Kidney (tissue), 14 donors: ENCODE results near the gene ASCC3. TPM values are rescaled to one million over a fixed set of nuclear protein-coding genes. Genes with fewer than 3 reads are reported as not detected.

Source experiments
- DNase-seq, 5 donors: peaks; one replicate each; pipeline ENCODE4 v3.0.0-alpha.2; 2013 to 2020
- FAIRE-seq: peaks from 2 replicates; lab custom pipeline; 2012; peaks lifted over from hg19 to GRCh38; lab: Jason Lieb, UNC
- H3K27ac ChIP-seq, 2 donors: one replicate each; pipeline ENCODE4 v1.7.0; 2013; ENCODE audit warnings: low read depth in 2 of 2, low read length in 2 of 2, inconsistent platforms in 1 of 2
- H3K27me3 ChIP-seq: one replicate; pipeline ENCODE4 v1.7.1; 2013; ENCODE audit warnings: low read length, inconsistent platforms; ENCODE audit not compliant: control insufficient read depth, insufficient read depth
- H3K36me3 ChIP-seq, 3 donors: one replicate each; pipeline versions ENCODE4 v1.7.0 to v1.7.1; 2013; ENCODE audit warnings: low read length in 3 of 3, control low read depth in 1 of 3, inconsistent platforms in 1 of 3; ENCODE audit not compliant: insufficient read depth in 3 of 3, control insufficient read depth in 2 of 3
- H3K4me1 ChIP-seq, 3 donors: one replicate each; pipeline versions ENCODE4 v1.7.0 to v1.7.1; 2013; ENCODE audit warnings: low read length in 3 of 3, inconsistent platforms in 1 of 3, low read depth in 1 of 3; ENCODE audit not compliant: control insufficient read depth in 2 of 3, insufficient read depth in 2 of 3
- H3K4me3 ChIP-seq, 3 donors: one replicate each; pipeline versions ENCODE4 v1.7.0 to v1.8.1; 2013; ENCODE audit warnings: low read length in 3 of 3, control low read depth in 1 of 3, inconsistent platforms in 1 of 3
- H3K9ac ChIP-seq, 3 donors: one replicate each; pipeline versions ENCODE4 v1.7.0 to v1.7.1; 2013; ENCODE audit warnings: low read length in 3 of 3, control low read depth in 1 of 3, inconsistent platforms in 1 of 3
- H3K9me3 ChIP-seq, 3 donors: one replicate each; pipeline versions ENCODE4 v1.7.0 to v1.7.1; 2013; ENCODE audit warnings: low read length in 3 of 3, control low read depth in 1 of 3, inconsistent platforms in 1 of 3; ENCODE audit not compliant: control insufficient read depth in 2 of 3, insufficient read depth in 1 of 3
- intact Hi-C: fragments of 100-400 bp; cut with DNase I; formaldehyde crosslinking; loops from one replicate; pipeline ENCODE4 v1.11.1; 2022
- polyA plus RNA-seq: library from polyadenylated mRNA; stranded (reverse); fragments of 350-450 nt; fragmentation: Illumina TruSeq; extraction: RNeasy Lipid Tissue Mini Kit (QIAGEN cat#74804); gene quantifications from one replicate; pipeline ENCODE4 v1.2.3, GENCODE V29; 2014; ENCODE audit warnings: low read depth, low replicate concordance; ENCODE audit not compliant: insufficient read depth
- total RNA-seq: library from RNA; stranded (reverse); fragmentation: NEBNext Ultra II Directional; extraction: Animal tissue kit (Norgen Biotek cat#: 25700); gene quantifications from one replicate; pipeline ENCODE4 v1.2.1, GENCODE V29; 2021
- TF ChIP-seq, protein P1 (sequence below): IDR thresholded peaks from 3 replicates; pipeline ENCODE4 v1.5.1; 2012; ENCODE audit warnings: mild to moderate bottlenecking, moderate library complexity, borderline replicate concordance; ENCODE audit not compliant: insufficient read depth; ENCODE audit errors: extremely low read depth
- donor health status: control.
- donor health status: control.
- donor health status: control.
- donor health status: control.
- donor health status: control.
- donor health status: DM: yes; HTN: yes; CAD: no.
- donor health status: Normal renal cell carcinoma (clear cell type).

ASCC3 gene
- total and polyA plus RNA-seq, 2 donors from 2014 or later = 7.7 to 31.7 TPM

DNA sequence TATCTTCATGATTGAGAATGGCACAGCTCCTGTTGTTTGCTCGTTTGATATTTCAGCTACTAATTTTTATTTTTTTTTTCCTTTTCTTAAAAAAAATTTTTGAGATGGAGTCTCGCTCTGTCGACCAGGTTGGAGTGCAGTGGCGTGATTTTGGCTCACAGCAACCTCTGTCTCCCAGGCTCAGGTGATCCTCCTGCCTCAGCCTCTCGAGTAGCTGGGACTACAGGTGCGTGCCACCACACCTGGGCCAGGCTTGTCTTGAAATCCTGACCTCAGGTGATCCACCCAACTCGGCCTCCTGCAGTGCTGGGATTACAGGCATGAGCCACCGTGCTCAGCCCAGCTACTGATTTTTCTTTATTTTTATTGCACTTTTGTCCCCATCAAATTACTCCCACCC is 266.2 kb downstream of the ASCC3 start:
- TF ChIP-seq, protein P1, sequence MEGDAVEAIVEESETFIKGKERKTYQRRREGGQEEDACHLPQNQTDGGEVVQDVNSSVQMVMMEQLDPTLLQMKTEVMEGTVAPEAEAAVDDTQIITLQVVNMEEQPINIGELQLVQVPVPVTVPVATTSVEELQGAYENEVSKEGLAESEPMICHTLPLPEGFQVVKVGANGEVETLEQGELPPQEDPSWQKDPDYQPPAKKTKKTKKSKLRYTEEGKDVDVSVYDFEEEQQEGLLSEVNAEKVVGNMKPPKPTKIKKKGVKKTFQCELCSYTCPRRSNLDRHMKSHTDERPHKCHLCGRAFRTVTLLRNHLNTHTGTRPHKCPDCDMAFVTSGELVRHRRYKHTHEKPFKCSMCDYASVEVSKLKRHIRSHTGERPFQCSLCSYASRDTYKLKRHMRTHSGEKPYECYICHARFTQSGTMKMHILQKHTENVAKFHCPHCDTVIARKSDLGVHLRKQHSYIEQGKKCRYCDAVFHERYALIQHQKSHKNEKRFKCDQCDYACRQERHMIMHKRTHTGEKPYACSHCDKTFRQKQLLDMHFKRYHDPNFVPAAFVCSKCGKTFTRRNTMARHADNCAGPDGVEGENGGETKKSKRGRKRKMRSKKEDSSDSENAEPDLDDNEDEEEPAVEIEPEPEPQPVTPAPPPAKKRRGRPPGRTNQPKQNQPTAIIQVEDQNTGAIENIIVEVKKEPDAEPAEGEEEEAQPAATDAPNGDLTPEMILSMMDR = no peak
- no peak for DNase-seq
- Histone ChIP-seq H3K4me1 (no peaks in the 10 kb centered on the region), H3K4me3 (no peak overlapping the region), H3K9me3 (no peaks in the 10 kb centered on the region), H3K36me3 (no peaks in the 10 kb centered on the region), H3K9ac (no peak overlapping the region), H3K27me3 (no peaks in the 10 kb centered on the region), H3K27ac (no peak overlapping the region)
- no peak for FAIRE-seq
- intact Hi-C loops = no loop called here

- DNase-seq = no peak
- Histone ChIP-seq H3K4me1 (no peaks in the 10 kb centered on the region), H3K4me3 (no peak overlapping the region), H3K9ac (no peak overlapping the region), H3K9me3 (no peaks in the 10 kb centered on the region), H3K27ac (no peak overlapping the region), H3K27me3 (no peaks in the 10 kb centered on the region), H3K36me3 (no peaks in the 10 kb centered on the region)
- TF ChIP-seq, protein P1 = no peak
- FAIRE-seq = no peak
- intact Hi-C loops = no loop called here
These were observed 266.7 kb downstream of the ASCC3 start for GRCh38 chr6:100614386-100614785.

DNA sequence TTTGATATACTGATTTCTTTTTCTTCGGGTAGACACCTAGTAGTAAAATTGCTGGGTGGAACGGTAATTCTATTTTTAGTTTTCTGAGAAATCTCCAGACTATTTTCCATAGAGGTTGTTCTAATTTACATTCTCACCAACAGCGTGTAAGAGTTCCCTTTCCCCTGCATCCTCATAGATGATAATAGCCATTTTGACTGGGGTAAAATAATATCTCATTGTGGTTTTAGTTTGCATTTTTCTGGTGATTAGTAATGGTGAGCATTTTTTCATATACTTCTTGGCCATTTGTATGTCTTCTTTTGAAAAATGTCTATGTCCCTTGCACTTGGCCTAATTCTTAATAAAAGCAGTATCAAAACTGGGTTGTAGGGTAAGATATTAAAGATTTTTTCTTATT is 267.5 kb downstream of the ASCC3 start:
- Histone ChIP-seq H3K27ac (no peak overlapping the region), H3K4me1 (no peaks in the 10 kb centered on the region), H3K27me3 (no peaks in the 10 kb centered on the region), H3K9me3 (no peaks in the 10 kb centered on the region), H3K9ac (no peak overlapping the region), H3K36me3 (no peaks in the 10 kb centered on the region), H3K4me3 (no peak overlapping the region)
- no peak for DNase-seq
- TF ChIP-seq, protein P1 = no peak
- FAIRE-seq = no peak
- intact Hi-C loops = no loop called here

DNA sequence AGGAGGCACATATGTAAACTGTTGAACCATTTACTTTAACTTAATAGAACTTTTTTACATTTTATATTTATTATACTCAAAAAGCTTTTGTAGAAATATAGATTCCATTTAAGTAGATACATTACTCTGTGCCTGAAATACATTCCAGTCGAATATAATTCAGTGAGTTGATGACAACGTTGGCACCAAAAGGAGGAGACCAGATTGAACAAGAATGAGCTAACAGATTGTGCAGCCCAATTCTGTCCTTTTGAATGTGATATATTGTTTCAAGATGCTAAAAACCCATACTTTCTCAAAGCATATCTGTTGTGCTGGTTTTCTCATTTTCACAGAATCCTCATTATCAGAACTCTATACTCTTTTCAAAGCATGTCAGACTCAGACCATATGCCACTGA is 269.0 kb downstream of the ASCC3 start:
- Histone ChIP-seq H3K4me1 (no peaks in the 10 kb centered on the region), H3K27ac (no peak overlapping the region), H3K36me3 (no peaks in the 10 kb centered on the region), H3K9me3 (no peaks in the 10 kb centered on the region), H3K4me3 (no peak overlapping the region), H3K27me3 (no peaks in the 10 kb centered on the region), H3K9ac (no peak overlapping the region)
- DNase-seq (no peak), FAIRE-seq (no peak)
- TF ChIP-seq, protein P1 = no peak
- intact Hi-C loops = no loop called here
